Adrenal gland (tissue), 5 donors: ENCODE data around the gene CEP112.

ENCODE experiments used
- CTCF ChIP-seq, 6 experiments: fragments of 450-650 bp in 4 of 6; fragments of 200-600 bp in 2 of 6; sonication (generic) in 1 of 6; IDR thresholded peaks; 1 replicate in 5 of 6; 2 replicates in 1 of 6; pipeline versions ENCODE4 v1.5.1 to v1.8.0; 2016 to 2021; ENCODE audit warnings: antibody characterized with exemption in 6 of 6, mild to moderate bottlenecking in 2 of 6, moderate library complexity in 1 of 6
- POLR2A ChIP-seq, 2 donors: fragments of 450-650 bp; IDR thresholded peaks; one replicate each; pipeline ENCODE4 v1.6.1; 2017; ENCODE audit warnings: antibody characterized with exemption in 2 of 2, mild to moderate bottlenecking in 2 of 2, moderate library complexity in 1 of 2
- donor health status: DM: no; HTN: no; CAD: no.

- no peak for TF ChIP-seq CTCF (IDR thresholded peaks at IDR 0.05)
- TF ChIP-seq POLR2A (IDR thresholded peaks at IDR 0.05): no peak
Measured at GRCh38 chr17:65896889-65897288, 295.0 kb downstream of the CEP112 start.
